HEK293 (cell line): ENCODE results near the gene RUNX1.

Experiments used
- CTCF ChIA-PET: fragments of 350-600 bp; formaldehyde crosslinking; extraction: SDS; loops from one replicate; lab custom pipeline; 2021; ENCODE audit warnings: antibody characterized with exemption; lab: Yijun Ruan, JAX
- POLR2A ChIA-PET: fragments of 300-600 bp; formaldehyde crosslinking; extraction: SDS; loops from one replicate; lab custom pipeline; 2020; ENCODE audit warnings: antibody characterized with exemption, inconsistent platforms; lab: Yijun Ruan, JAX
- H3K27ac ChIP-seq: fragments of 200-500 bp; sonication (Bioruptor generic); 2 replicates; pipeline ENCODE4 v1.5.1; 2014; ENCODE audit warnings: low read depth, low read length, control low read depth, inconsistent platforms; ENCODE audit errors: extremely low read depth
- H3K36me3 ChIP-seq, 2 experiments: fragments of 200-500 bp in 1 of 2; sonication (Bioruptor generic) in 1 of 2; 1 replicate in 1 of 2; 2 replicates in 1 of 2; pipeline ENCODE4 v1.5.1; 2014 to 2017; ENCODE audit warnings: inconsistent platforms in 2 of 2, low read length in 2 of 2; ENCODE audit not compliant: control insufficient read depth in 2 of 2, insufficient read depth in 1 of 2
- H3K4me1 ChIP-seq: fragments of 200-500 bp; sonication (Bioruptor generic); 2 replicates; pipeline ENCODE4 v1.5.1; 2014; ENCODE audit warnings: mild to moderate bottlenecking, low read length, inconsistent platforms; ENCODE audit not compliant: control insufficient read depth, insufficient read depth
- H3K4me3 ChIP-seq: 2 replicates; pipeline ENCODE4 v1.5.1; 2011; ENCODE audit warnings: low read depth, mild to moderate bottlenecking, control low read depth, low read length, moderate library complexity
- H3K9me3 ChIP-seq: fragments of 200-500 bp; sonication (Bioruptor generic); 2 replicates; pipeline ENCODE4 v1.5.1; 2014; ENCODE audit warnings: low read depth, low read length, inconsistent platforms; ENCODE audit not compliant: control insufficient read depth, insufficient read depth
- GLIS2 ChIP-seq: fragments of 450-650 bp; formaldehyde crosslinking; IDR thresholded peaks from 2 replicates; pipeline ENCODE4 v1.5.1; 2016; ENCODE audit warnings: missing biosample characterization, missing genetic modification characterization
- KLF1 ChIP-seq: fragments of 450-650 bp; formaldehyde crosslinking; IDR thresholded peaks from 2 replicates; pipeline ENCODE4 v1.5.1; 2016; ENCODE audit warnings: missing biosample characterization, missing genetic modification characterization
- WT1 ChIP-seq: fragments of 450-650 bp; formaldehyde crosslinking; IDR thresholded peaks from 2 replicates; pipeline ENCODE4 v1.5.1; 2016; ENCODE audit warnings: missing biosample characterization, missing genetic modification characterization
- ZBTB17 ChIP-seq: fragments of 450-650 bp; formaldehyde crosslinking; IDR thresholded peaks from 2 replicates; pipeline ENCODE4 v1.5.1; 2016; ENCODE audit warnings: missing biosample characterization, missing genetic modification characterization
- ZBTB8A ChIP-seq: fragments of 450-650 bp; formaldehyde crosslinking; IDR thresholded peaks from 2 replicates; pipeline ENCODE4 v1.5.1; 2016; ENCODE audit warnings: missing biosample characterization, missing genetic modification characterization
- ZEB2 ChIP-seq: fragments of 450-650 bp; formaldehyde crosslinking; IDR thresholded peaks from 2 replicates; pipeline ENCODE4 v1.5.1; 2016; ENCODE audit warnings: missing biosample characterization, missing genetic modification characterization
- ZNF112 ChIP-seq: fragments of 450-650 bp; formaldehyde crosslinking; IDR thresholded peaks from 2 replicates; pipeline ENCODE4 v1.5.0; 2017; ENCODE audit warnings: missing biosample characterization, missing genetic modification characterization
- ZNF133 ChIP-seq: fragments of 450-650 bp; formaldehyde crosslinking; IDR thresholded peaks from 2 replicates; pipeline ENCODE4 v1.5.1; 2016; ENCODE audit warnings: missing biosample characterization, missing genetic modification characterization
- ZNF175 ChIP-seq: fragments of 450-650 bp; formaldehyde crosslinking; IDR thresholded peaks from 2 replicates; pipeline ENCODE4 v1.5.1; 2016; ENCODE audit warnings: missing biosample characterization, missing genetic modification characterization
- ZNF394 ChIP-seq: fragments of 450-650 bp; formaldehyde crosslinking; IDR thresholded peaks from 2 replicates; pipeline ENCODE4 v1.5.1; 2016; ENCODE audit warnings: missing biosample characterization, missing genetic modification characterization, mild to moderate bottlenecking, moderate library complexity, borderline replicate concordance
- ZNF548 ChIP-seq: fragments of 450-650 bp; formaldehyde crosslinking; IDR thresholded peaks from 2 replicates; pipeline ENCODE4 v1.5.1; 2016; ENCODE audit warnings: missing biosample characterization, missing genetic modification characterization
- TF ChIP-seq, protein P1 (sequence below): fragments of 450-650 bp; formaldehyde crosslinking; conservative IDR thresholded peaks from 2 replicates; pipeline ENCODE4 v1.5.1; 2016; ENCODE audit warnings: low read depth, missing biosample characterization, missing genetic modification characterization
- TF ChIP-seq, protein P2 (sequence below): fragments of 450-650 bp; formaldehyde crosslinking; IDR thresholded peaks from 2 replicates; pipeline ENCODE4; 2016; ENCODE audit warnings: missing biosample characterization, missing genetic modification characterization
- TF ChIP-seq, protein P3 (sequence below): fragments of 450-650 bp; formaldehyde crosslinking; IDR thresholded peaks from 2 replicates; pipeline ENCODE4 v1.5.1; 2016; ENCODE audit warnings: missing biosample characterization, missing genetic modification characterization, borderline replicate concordance
- TF ChIP-seq, protein P4 (sequence below): fragments of 450-650 bp; formaldehyde crosslinking; IDR thresholded peaks from 2 replicates; pipeline ENCODE4 v1.5.1; 2017; ENCODE audit warnings: missing biosample characterization, mild to moderate bottlenecking, missing genetic modification characterization, moderate library complexity
- TF ChIP-seq, protein P5 (sequence below): fragments of 450-650 bp; formaldehyde crosslinking; IDR thresholded peaks from 2 replicates; pipeline ENCODE4 v1.5.1; 2016; ENCODE audit warnings: missing biosample characterization, missing genetic modification characterization
- TF ChIP-seq, protein P6 (sequence below): fragments of 450-650 bp; formaldehyde crosslinking; IDR thresholded peaks from 2 replicates; pipeline ENCODE4 v1.5.1; 2017; ENCODE audit warnings: missing biosample characterization, missing genetic modification characterization

Gene RUNX1

DNA sequence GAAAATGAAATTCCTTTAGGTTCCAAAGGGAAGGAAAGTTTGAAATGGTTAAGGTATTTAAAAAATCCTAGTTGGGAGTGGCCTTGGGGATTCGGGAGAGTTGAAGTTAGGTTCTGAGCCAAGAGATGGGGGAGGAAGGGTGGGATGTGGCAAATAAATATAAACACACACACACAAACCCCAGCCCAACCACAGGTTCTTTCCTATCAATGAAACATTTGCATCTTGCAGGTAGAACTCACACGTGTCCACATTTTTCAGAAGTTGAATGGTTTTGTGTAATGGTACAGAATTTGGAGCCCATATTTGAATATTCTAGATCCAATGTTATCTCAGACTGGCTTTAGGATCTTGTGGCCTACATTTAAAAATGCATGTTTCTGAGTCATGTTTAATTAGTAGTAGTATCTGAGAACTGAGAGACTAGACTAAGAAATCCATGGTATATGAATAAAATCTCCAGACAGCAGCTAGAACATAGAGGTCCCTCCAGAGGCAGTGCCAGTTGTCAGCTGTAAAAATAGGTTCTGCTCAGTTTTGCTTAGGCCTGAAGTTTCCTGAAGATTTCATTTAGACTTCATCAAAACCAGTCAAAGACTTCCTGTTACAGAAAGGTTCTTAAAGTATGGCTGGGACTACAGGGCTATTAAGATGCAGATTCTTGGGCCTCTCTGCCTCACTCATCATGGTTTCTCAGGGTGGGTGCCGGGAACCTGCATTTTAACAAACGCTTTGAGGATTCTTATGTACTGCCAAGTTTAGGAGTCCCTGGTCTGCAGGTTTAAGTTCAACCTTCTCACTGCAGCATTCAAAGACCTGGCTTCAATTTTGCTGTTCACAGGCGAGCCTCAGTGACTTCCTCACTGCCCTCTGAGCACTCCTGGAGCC, 21.3 kb downstream of the RUNX1 start:
- Histone ChIP-seq H3K27ac (no peak overlapping the region), H3K9me3 (no peaks in the 10 kb centered on the region), H3K4me1 (no peaks in the 10 kb centered on the region), H3K36me3 (no peaks in the 10 kb centered on the region), H3K4me3 (no peak overlapping the region)
- CTCF ChIA-PET: no interaction called here
- POLR2A ChIA-PET: no interaction called here
- TF ChIP-seq WT1 (tag by site-specific recombination) (no peak), ZNF112 (tag by site-specific recombination) (no peak), ZNF548 (tag by site-specific recombination) (no peak)
- TF ChIP-seq, protein P1, sequence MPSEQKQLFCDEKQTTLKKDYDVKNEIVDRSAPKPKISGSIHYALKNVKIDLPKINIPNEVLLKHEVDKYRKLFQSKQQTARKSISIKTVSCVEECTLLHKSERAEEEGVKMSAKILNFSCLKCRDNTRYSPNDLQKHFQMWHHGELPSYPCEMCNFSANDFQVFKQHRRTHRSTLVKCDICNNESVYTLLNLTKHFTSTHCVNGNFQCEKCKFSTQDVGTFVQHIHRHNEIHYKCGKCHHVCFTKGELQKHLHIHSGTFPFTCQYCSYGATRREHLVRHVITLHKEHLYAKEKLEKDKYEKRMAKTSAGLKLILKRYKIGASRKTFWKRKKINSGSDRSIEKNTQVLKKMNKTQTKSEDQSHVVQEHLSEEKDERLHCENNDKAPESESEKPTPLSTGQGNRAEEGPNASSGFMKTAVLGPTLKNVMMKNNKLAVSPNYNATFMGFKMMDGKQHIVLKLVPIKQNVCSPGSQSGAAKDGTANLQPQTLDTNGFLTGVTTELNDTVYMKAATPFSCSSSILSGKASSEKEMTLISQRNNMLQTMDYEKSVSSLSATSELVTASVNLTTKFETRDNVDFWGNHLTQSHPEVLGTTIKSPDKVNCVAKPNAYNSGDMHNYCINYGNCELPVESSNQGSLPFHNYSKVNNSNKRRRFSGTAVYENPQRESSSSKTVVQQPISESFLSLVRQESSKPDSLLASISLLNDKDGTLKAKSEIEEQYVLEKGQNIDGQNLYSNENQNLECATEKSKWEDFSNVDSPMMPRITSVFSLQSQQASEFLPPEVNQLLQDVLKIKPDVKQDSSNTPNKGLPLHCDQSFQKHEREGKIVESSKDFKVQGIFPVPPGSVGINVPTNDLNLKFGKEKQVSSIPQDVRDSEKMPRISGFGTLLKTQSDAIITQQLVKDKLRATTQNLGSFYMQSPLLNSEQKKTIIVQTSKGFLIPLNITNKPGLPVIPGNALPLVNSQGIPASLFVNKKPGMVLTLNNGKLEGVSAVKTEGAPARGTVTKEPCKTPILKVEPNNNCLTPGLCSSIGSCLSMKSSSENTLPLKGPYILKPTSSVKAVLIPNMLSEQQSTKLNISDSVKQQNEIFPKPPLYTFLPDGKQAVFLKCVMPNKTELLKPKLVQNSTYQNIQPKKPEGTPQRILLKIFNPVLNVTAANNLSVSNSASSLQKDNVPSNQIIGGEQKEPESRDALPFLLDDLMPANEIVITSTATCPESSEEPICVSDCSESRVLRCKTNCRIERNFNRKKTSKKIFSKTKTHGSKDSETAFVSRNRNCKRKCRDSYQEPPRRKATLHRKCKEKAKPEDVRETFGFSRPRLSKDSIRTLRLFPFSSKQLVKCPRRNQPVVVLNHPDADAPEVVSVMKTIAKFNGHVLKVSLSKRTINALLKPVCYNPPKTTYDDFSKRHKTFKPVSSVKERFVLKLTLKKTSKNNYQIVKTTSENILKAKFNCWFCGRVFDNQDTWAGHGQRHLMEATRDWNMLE (tag by site-specific recombination): no peak
- TF ChIP-seq, protein P2, sequence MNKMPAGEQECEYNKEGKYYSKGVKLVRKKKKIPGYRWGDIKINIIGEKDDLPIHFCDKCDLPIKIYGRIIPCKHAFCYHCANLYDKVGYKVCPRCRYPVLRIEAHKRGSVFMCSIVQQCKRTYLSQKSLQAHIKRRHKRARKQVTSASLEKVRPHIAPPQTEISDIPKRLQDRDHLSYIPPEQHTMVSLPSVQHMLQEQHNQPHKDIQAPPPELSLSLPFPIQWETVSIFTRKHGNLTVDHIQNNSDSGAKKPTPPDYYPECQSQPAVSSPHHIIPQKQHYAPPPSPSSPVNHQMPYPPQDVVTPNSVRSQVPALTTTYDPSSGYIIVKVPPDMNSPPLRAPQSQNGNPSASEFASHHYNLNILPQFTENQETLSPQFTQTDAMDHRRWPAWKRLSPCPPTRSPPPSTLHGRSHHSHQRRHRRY (tag by site-specific recombination): no peak
- TF ChIP-seq, protein P3, sequence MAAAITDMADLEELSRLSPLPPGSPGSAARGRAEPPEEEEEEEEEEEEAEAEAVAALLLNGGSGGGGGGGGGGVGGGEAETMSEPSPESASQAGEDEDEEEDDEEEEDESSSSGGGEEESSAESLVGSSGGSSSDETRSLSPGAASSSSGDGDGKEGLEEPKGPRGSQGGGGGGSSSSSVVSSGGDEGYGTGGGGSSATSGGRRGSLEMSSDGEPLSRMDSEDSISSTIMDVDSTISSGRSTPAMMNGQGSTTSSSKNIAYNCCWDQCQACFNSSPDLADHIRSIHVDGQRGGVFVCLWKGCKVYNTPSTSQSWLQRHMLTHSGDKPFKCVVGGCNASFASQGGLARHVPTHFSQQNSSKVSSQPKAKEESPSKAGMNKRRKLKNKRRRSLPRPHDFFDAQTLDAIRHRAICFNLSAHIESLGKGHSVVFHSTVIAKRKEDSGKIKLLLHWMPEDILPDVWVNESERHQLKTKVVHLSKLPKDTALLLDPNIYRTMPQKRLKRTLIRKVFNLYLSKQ (tag by site-specific recombination): no peak

DNA sequence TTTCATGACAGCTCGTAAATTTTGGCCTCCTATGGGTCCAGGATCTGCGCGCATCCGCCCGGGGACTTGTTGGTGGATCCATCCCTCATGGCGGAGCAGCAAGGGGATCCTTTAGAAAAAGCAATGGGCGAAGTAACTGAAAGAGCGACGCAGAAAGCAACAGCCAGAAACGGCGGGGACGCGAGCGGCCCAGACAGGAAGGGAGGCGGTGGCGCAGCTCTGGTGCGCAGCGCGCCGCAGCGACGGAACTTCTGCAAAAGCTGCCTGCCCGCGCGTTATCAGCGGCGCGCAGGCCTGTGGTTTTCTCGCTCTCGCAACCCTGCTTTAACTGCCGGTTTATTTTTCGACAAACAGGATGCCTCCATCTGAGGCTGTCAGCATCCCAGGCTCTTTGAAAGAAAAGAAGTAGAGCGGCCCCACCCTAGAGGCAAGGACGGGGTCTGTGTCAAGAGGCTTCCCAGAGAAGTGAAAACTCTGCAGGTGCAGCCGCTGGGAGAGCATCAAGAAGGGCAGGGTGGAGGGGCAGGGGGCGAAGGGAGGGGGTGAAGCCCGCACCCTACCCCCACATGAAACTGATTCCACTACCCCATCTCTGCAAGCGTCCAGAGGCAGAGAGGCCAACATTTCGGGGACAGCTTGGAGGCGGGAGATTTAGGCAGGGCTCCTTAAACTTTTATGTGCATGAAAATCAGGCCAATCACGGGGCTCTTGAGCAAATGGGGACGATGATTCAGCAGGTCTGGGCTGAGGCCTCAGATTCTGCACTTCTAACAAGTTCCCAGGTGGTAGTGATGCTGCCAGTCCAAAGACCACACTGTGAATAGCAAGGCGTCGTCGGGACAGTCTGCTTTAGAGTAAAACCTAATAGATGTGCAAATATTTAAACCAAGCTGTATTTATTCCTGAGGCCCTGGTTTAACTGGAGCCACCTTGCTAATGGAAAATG, 22.2 kb downstream of the RUNX1 start:
- CTCF ChIA-PET: interaction anchor here (0.6 kb wide), 1 partner anchor 115 kb away, joined by 3 read pairs; no protein-coding TSS in a partner anchor
- POLR2A ChIA-PET: no interaction called here
- Histone ChIP-seq H3K9me3 (no peaks in the 10 kb centered on the region), H3K36me3 (no peaks in the 10 kb centered on the region), H3K27ac (no peak overlapping the region), H3K4me1 (no peaks in the 10 kb centered on the region), H3K4me3 (no peak overlapping the region)
- TF ChIP-seq, protein P4, sequence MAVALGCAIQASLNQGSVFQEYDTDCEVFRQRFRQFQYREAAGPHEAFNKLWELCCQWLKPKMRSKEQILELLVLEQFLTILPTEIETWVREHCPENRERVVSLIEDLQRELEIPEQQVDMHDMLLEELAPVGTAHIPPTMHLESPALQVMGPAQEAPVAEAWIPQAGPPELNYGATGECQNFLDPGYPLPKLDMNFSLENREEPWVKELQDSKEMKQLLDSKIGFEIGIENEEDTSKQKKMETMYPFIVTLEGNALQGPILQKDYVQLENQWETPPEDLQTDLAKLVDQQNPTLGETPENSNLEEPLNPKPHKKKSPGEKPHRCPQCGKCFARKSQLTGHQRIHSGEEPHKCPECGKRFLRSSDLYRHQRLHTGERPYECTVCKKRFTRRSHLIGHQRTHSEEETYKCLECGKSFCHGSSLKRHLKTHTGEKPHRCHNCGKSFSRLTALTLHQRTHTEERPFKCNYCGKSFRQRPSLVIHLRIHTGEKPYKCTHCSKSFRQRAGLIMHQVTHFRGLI: no peak
- TF ChIP-seq ZEB2 (tag by site-specific recombination) (no peak), ZNF133 (tag by site-specific recombination) (no peak), ZNF394 (peak; percentile 45), ZBTB8A (tag by site-specific recombination) (no peak), GLIS2 (0 out of 2 replicates have a peak, but pooled peaks have one; percentile 15), ZBTB17 (peak; percentile 65), KLF1 (no peak), ZNF175 (no peak)
- TF ChIP-seq, protein P5, sequence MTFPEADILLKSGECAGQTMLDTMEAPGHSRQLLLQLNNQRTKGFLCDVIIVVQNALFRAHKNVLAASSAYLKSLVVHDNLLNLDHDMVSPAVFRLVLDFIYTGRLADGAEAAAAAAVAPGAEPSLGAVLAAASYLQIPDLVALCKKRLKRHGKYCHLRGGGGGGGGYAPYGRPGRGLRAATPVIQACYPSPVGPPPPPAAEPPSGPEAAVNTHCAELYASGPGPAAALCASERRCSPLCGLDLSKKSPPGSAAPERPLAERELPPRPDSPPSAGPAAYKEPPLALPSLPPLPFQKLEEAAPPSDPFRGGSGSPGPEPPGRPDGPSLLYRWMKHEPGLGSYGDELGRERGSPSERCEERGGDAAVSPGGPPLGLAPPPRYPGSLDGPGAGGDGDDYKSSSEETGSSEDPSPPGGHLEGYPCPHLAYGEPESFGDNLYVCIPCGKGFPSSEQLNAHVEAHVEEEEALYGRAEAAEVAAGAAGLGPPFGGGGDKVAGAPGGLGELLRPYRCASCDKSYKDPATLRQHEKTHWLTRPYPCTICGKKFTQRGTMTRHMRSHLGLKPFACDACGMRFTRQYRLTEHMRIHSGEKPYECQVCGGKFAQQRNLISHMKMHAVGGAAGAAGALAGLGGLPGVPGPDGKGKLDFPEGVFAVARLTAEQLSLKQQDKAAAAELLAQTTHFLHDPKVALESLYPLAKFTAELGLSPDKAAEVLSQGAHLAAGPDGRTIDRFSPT (tag by site-specific recombination): no peak
- TF ChIP-seq, protein P6, sequence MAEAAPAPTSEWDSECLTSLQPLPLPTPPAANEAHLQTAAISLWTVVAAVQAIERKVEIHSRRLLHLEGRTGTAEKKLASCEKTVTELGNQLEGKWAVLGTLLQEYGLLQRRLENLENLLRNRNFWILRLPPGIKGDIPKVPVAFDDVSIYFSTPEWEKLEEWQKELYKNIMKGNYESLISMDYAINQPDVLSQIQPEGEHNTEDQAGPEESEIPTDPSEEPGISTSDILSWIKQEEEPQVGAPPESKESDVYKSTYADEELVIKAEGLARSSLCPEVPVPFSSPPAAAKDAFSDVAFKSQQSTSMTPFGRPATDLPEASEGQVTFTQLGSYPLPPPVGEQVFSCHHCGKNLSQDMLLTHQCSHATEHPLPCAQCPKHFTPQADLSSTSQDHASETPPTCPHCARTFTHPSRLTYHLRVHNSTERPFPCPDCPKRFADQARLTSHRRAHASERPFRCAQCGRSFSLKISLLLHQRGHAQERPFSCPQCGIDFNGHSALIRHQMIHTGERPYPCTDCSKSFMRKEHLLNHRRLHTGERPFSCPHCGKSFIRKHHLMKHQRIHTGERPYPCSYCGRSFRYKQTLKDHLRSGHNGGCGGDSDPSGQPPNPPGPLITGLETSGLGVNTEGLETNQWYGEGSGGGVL: peak; percentile 57; the same call in 1 of the 2 replicates
